Cardiac muscle cell (in vitro differentiated cells and primary cell): ENCODE data around the gene BRD2. TPM values are rescaled to one million over a fixed set of nuclear protein-coding genes. Genes with fewer than 3 reads are reported as not detected.

Experiments
- DNase-seq, 2 donors: peaks; one replicate each; pipeline versions ENCODE4 v3.0.0 to v3.0.0-alpha.2; 2010 to 2017; ENCODE audit warnings: low read depth in 1 of 2, low spot score in 1 of 2
- H3K27ac ChIP-seq: fragments of 200-600 bp; sonication (generic); 2 replicates; pipeline ENCODE4 v1.5.1; 2016
- H3K27me3 ChIP-seq: fragments of 200-600 bp; sonication (generic); 2 replicates; pipeline ENCODE4 v1.6.0; 2016; ENCODE audit warnings: control low read depth
- H3K36me3 ChIP-seq: fragments of 200-600 bp; sonication (generic); 2 replicates; pipeline ENCODE4 v1.5.1; 2016; ENCODE audit warnings: control low read depth
- H3K4me1 ChIP-seq: fragments of 200-600 bp; sonication (generic); 2 replicates; pipeline ENCODE4 v1.8.1; 2017; ENCODE audit warnings: low read depth, mild to moderate bottlenecking, mixed run types
- H3K4me3 ChIP-seq: fragments of 200-600 bp; sonication (generic); 2 replicates; pipeline ENCODE4 v1.5.1; 2016; ENCODE audit warnings: mild to moderate bottlenecking
- H3K9me3 ChIP-seq: fragments of 200-600 bp; sonication (generic); 2 replicates; pipeline ENCODE4 v1.5.1; 2017; ENCODE audit warnings: low read depth, mild to moderate bottlenecking, control low read depth
- polyA plus RNA-seq: library from polyadenylated mRNA; unstranded; fragments of >200 nt; fragmentation: Nextera tagmentation; extraction: Ambion mirVana; gene quantifications from 2 replicates; pipeline ENCODE4 v1.2.1, GENCODE V29; 2016
- total RNA-seq: library from RNA; depleted of rRNA; stranded (reverse); fragments of >200 nt; gene quantifications from 2 replicates; pipeline ENCODE4 v1.2.3, GENCODE V29; 2016
- TF ChIP-seq, protein P1 (sequence below): IDR thresholded peaks from 2 replicates; pipeline ENCODE4 v1.5.1; 2012; ENCODE audit warnings: low read depth, mild to moderate bottlenecking, low read length

The BRD2 gene
- total and polyA plus RNA-seq, 2 experiments from 2014 or later, result 137 to 232 TPM

DNA sequence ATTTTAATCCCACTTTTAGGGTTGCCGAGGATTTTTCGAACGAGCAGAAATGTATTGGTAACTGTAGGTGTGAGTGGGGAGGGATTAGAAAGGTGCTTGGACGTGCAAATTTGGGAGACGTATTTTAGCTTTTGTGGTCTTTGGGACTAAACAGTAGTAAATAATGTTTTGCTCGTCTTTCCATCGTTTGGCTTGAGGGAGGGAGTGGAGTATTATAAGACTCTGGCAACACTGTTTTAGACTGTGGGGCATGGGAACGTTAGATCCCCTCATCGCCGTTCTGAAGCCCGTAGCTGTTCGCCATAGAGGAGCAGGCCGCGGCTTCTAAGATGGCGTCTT, 2.8 kb downstream of the BRD2 start:
- H3K4me3 ChIP-seq, result peak overlapping the region; percentile 73

DNA sequence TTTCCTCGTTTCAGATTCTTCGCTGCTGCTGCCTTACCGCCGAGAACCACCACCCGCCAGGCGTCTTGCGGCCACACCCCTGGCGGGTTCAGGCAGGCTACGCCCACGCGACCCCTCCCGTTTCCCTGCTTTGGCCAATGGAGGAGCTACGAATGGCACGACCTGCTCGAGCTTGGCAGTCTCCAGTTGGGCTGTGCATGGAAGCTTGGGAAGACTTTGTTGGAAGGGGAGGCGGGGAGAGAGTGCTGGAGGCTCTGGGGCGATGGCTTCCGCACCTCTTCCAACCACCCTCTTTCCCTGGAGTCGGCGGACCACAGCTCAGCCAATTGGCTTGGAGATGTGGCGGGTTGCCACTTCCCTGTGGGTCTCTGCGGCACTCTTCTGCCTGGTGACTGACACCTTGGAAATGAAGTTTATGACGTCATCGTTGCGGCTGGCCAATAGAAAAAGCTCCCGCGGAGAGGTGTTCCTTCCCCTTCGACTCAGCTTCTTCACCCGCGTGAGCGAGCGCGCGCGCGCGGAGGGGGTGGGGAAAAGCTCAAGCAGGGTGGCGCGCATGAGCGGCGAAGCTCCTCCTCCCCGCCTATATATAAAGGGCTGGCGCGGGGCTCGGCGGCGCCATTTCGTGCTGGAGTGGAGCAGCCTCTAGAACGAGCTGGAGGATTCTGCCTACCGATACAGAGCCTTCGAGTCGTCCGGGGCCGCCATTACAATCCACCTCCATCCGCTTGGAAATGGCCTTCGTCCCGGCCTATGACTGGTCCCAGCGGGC, 3.4 kb downstream of the BRD2 start:
- Histone ChIP-seq H3K36me3 (peaks cover 24% of the 10 kb centered on the region), H3K27me3 (no peaks in the 10 kb centered on the region), H3K4me3 (peak overlapping the region; percentile 96), H3K4me1 (peaks cover 17% of the 10 kb centered on the region), H3K9me3 (no peaks in the 10 kb centered on the region), H3K27ac (peak overlapping the region; percentile 99)
- TF ChIP-seq, protein P1, sequence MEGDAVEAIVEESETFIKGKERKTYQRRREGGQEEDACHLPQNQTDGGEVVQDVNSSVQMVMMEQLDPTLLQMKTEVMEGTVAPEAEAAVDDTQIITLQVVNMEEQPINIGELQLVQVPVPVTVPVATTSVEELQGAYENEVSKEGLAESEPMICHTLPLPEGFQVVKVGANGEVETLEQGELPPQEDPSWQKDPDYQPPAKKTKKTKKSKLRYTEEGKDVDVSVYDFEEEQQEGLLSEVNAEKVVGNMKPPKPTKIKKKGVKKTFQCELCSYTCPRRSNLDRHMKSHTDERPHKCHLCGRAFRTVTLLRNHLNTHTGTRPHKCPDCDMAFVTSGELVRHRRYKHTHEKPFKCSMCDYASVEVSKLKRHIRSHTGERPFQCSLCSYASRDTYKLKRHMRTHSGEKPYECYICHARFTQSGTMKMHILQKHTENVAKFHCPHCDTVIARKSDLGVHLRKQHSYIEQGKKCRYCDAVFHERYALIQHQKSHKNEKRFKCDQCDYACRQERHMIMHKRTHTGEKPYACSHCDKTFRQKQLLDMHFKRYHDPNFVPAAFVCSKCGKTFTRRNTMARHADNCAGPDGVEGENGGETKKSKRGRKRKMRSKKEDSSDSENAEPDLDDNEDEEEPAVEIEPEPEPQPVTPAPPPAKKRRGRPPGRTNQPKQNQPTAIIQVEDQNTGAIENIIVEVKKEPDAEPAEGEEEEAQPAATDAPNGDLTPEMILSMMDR, result no peak
- peak; percentile 99 to 100 for DNase-seq

More for the DNA sequence above, 2.8 kb downstream of the BRD2 start:
- Histone ChIP-seq H3K4me1 (peaks cover 22% of the 10 kb centered on the region), H3K36me3 (peaks cover 19% of the 10 kb centered on the region), H3K27me3 (no peaks in the 10 kb centered on the region), H3K9me3 (no peaks in the 10 kb centered on the region), H3K27ac (peak overlapping the region; percentile 99)
- DNase-seq, result no peak
- TF ChIP-seq, protein P1, result no peak

DNA sequence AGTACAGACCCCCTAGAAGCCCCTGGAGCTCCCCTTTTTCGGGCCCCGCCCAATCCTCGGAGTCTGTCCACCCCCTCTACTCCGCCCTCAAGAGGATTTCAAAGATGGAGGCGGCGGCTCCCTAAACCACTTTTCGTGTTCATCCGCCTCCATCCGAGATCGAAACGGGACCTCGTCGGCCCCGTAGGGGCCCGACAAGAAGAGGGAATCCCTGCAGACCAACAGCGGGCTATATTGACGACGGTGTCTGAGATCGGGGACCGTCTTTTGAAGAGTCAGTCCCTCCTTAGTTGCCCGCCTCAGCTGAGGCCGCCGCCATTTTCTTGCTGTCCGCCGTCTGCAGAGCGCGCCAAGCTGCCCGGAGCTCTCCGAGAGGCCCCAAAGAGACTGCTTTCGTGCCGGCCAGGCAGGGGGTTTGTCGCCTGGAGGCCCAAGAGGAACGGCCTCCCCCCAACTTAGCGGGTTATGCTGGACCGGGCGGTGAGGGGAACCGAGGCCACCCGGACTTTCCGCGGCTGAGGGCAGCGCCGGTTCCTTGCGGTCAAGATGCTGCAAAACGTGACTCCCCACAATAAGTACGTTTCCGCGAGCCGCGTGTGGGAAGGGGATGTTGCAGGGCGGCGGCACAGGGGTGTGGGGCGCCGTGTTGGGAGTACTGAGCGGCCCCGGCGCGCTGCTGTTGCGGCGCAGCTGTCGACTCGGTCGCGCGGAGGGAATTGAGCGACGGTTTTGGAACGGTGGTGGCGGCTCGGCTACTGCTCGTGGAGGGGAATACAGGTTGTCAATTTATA, 4.2 kb downstream of the BRD2 start:
- Histone ChIP-seq H3K36me3 (peaks cover 32% of the 10 kb centered on the region), H3K27ac (peak overlapping the region; percentile 80), H3K27me3 (no peaks in the 10 kb centered on the region), H3K4me3 (peak overlapping the region; percentile 96), H3K4me1 (peaks cover 9% of the 10 kb centered on the region), H3K9me3 (no peaks in the 10 kb centered on the region)
- TF ChIP-seq, protein P1, result no peak
- DNase-seq, result peak in 1 of 2 donors; percentile 36

DNA sequence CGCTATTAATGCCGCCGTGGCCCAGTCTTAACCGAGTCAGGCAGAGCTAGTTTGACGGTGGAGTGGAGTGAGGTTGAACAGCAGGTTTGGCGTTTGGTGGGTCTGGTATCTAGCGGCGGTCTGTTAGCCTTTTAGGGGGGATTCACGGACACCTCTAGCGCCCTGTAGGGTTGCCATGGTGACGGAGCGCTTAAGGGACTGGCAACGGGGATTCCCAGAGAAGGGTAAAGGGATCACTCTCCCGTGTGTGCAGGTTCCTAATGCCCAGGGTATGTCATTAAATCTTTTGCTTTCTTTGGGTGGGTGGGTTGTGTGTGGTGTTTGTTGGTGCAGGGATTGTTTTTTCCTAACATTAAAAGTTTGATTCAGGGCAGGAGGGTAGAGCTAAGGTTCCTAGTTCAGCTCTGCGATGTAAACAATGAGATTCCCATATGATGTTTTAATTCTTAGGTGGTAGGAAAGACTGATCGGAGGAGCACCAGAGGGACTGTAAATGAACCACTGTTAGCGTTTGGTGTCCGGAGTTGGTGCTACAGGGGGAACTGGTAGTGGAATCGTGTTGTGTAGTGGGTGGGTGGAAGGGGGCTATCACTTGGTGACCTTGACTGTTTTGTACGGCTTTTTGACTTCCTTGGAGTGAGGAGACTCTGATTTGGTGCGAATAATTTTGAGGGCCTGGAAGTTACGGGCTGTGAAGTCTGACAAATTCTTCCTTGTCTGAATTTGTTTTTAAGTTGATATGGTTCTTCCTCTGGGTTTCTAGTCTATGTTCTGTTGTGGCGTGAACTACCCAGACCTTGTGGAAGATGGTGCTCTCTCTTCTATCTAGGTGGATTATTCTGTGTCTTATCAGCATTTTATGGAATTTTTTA, 5.0 kb downstream of the BRD2 start:
- H3K4me3 ChIP-seq, result peak overlapping the region; percentile 96
- TF ChIP-seq, protein P1, result no peak
- no peaks in the 10 kb centered on the region for H3K9me3 ChIP-seq
- peaks cover 40% of the 10 kb centered on the region for H3K36me3 ChIP-seq
- DNase-seq, result peak in 1 of 2 donors; percentile 76
- H3K27ac ChIP-seq, result peak overlapping the region; percentile 80
- H3K4me1 ChIP-seq, result peaks cover 8% of the 10 kb centered on the region
- H3K27me3 ChIP-seq, result no peaks in the 10 kb centered on the region

DNA sequence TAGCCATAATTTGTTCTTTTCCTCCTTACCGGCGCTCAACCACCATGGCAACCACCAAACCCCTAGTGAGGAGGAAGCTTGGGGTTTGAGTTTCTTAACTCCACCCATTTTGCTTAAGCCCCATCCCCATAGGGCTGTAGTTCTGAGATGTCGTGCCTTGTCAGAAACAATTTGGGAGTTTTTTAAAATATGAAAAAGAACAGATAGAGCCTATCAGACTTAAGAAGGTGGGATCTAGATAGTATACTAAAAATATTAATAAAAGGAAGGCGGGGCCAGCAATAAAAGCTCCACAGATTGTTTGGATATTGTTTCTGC, 5.6 kb downstream of the BRD2 start:
- Histone ChIP-seq H3K36me3 (peaks cover 44% of the 10 kb centered on the region), H3K4me3 (peak overlapping the region; percentile 96), H3K9me3 (no peaks in the 10 kb centered on the region), H3K4me1 (peaks cover 8% of the 10 kb centered on the region), H3K27me3 (no peaks in the 10 kb centered on the region), H3K27ac (no peak overlapping the region)
- DNase-seq, result peak in 1 of 2 donors; percentile 74
- TF ChIP-seq, protein P1, result no peak
